ENCODE data around the gene SBF2. TPM values are rescaled to one million over a fixed set of nuclear protein-coding genes. Genes with fewer than 3 reads are reported as not detected.

SBF2 gene
- total RNA-seq, 1 donor from 2014 or later, result 4.2 TPM

- Mint-ChIP-seq H3K27me3 (ENCODE audit: low read depth) (peaks cover 41% of the 10 kb centered on the region), H3K4me3 (ENCODE audit: low read depth) (no peak overlapping the region), H3K9me3 (no peaks in the 10 kb centered on the region), H3K4me1 (ENCODE audit: low read depth) (peaks cover 32% of the 10 kb centered on the region), H3K27ac (no peak overlapping the region), H3K36me3 (ENCODE audit: low read depth) (peaks cover 3% of the 10 kb centered on the region)
- intact Hi-C loops (cut with micrococcal nuclease), result no loop called here
- no peak for DNase-seq (ENCODE audit: low spot score)
Observed at GRCh38 chr11:10310301-10310841, 16.4 kb upstream of the SBF2 start.

GRCh38 chr11:10309163-10310093 lies 15.4 kb upstream of the SBF2 start:
- Mint-ChIP-seq H3K4me3 (ENCODE audit: low read depth) (no peak overlapping the region), H3K9me3 (no peaks in the 10 kb centered on the region), H3K36me3 (ENCODE audit: low read depth) (peaks cover 3% of the 10 kb centered on the region), H3K4me1 (ENCODE audit: low read depth) (peaks cover 35% of the 10 kb centered on the region), H3K27me3 (ENCODE audit: low read depth) (peaks cover 48% of the 10 kb centered on the region), H3K27ac (no peak overlapping the region)
- no peak for DNase-seq (ENCODE audit: low spot score)
- intact Hi-C loops (cut with micrococcal nuclease), result loop anchor here (5.0 to 10.0 kb wide), 6 partner anchors 145 to 697 kb away; partner anchors contain the start of gene AMPD3

- H3K4me1 Mint-ChIP-seq (ENCODE audit: low read depth), result peaks cover 45% of the 10 kb centered on the region
- H3K9me3 Mint-ChIP-seq, result no peaks in the 10 kb centered on the region
- H3K27me3 Mint-ChIP-seq (ENCODE audit: low read depth), result peaks cover 56% of the 10 kb centered on the region
- H3K27ac Mint-ChIP-seq, result peak overlapping the region; percentile 69
- peak overlapping the region; percentile 69 for H3K4me3 Mint-ChIP-seq (ENCODE audit: low read depth)
- H3K36me3 Mint-ChIP-seq (ENCODE audit: low read depth), result peaks cover 3% of the 10 kb centered on the region
- intact Hi-C loops (cut with micrococcal nuclease), result loop anchor here (1.0 to 10.0 kb wide), 8 partner anchors 10 to 696 kb away; partner anchors contain the start of gene AMPD3
- no peak for DNase-seq (ENCODE audit: low spot score)
Observed at GRCh38 chr11:10308201-10308954, 14.4 kb upstream of the SBF2 start.

GRCh38 chr11:10307400-10308200 lies 13.6 kb upstream of the SBF2 start:
- intact Hi-C loops (cut with micrococcal nuclease), result loop anchor here (1.0 to 10.0 kb wide), 10 partner anchors 9 to 695 kb away; partner anchors contain the start of gene AMPD3
- peaks cover 3% of the 10 kb centered on the region for H3K36me3 Mint-ChIP-seq (ENCODE audit: low read depth)
- no peaks in the 10 kb centered on the region for H3K9me3 Mint-ChIP-seq
- peak overlapping the region; percentile 69 for H3K4me3 Mint-ChIP-seq (ENCODE audit: low read depth)
- H3K27me3 Mint-ChIP-seq (ENCODE audit: low read depth), result peaks cover 62% of the 10 kb centered on the region
- peak overlapping the region; percentile 69 for H3K27ac Mint-ChIP-seq
- H3K4me1 Mint-ChIP-seq (ENCODE audit: low read depth), result peaks cover 50% of the 10 kb centered on the region
- peak; percentile 70 for DNase-seq (ENCODE audit: low spot score)

- peak overlapping the region; percentile 30 for H3K27ac Mint-ChIP-seq
- DNase-seq (ENCODE audit: low spot score), result no peak
- no peaks in the 10 kb centered on the region for H3K9me3 Mint-ChIP-seq
- intact Hi-C loops (cut with micrococcal nuclease), result loop anchor here (1.0 to 10.0 kb wide), 8 partner anchors 99 to 695 kb away; partner anchors contain the start of gene AMPD3
- peaks cover 51% of the 10 kb centered on the region for H3K4me1 Mint-ChIP-seq (ENCODE audit: low read depth)
- peaks cover 3% of the 10 kb centered on the region for H3K36me3 Mint-ChIP-seq (ENCODE audit: low read depth)
- peaks cover 65% of the 10 kb centered on the region for H3K27me3 Mint-ChIP-seq (ENCODE audit: low read depth)
- H3K4me3 Mint-ChIP-seq (ENCODE audit: low read depth), result peak overlapping the region; percentile 69
Observed at GRCh38 chr11:10307022-10307399, 13.0 kb upstream of the SBF2 start.

- intact Hi-C loops (cut with micrococcal nuclease), result loop anchor here (1.0 to 10.0 kb wide), 7 partner anchors 149 to 694 kb away; partner anchors contain the start of gene AMPD3
- no peak for DNase-seq (ENCODE audit: low spot score)
- Mint-ChIP-seq H3K9me3 (no peaks in the 10 kb centered on the region), H3K36me3 (ENCODE audit: low read depth) (peaks cover 3% of the 10 kb centered on the region), H3K27ac (no peak overlapping the region), H3K27me3 (ENCODE audit: low read depth) (peaks cover 65% of the 10 kb centered on the region), H3K4me3 (ENCODE audit: low read depth) (peak overlapping the region; percentile 69), H3K4me1 (ENCODE audit: low read depth) (peaks cover 54% of the 10 kb centered on the region)
Observed at GRCh38 chr11:10305964-10306918, 12.2 kb upstream of the SBF2 start.

- no peak overlapping the region for H3K27ac Mint-ChIP-seq
- no peak for DNase-seq (ENCODE audit: low spot score)
- peaks cover 3% of the 10 kb centered on the region for H3K36me3 Mint-ChIP-seq (ENCODE audit: low read depth)
- peak overlapping the region; percentile 69 for H3K4me3 Mint-ChIP-seq (ENCODE audit: low read depth)
- no peaks in the 10 kb centered on the region for H3K9me3 Mint-ChIP-seq
- intact Hi-C loops (cut with micrococcal nuclease), result loop anchor here (1.0 to 10.0 kb wide), 7 partner anchors 149 to 693 kb away; partner anchors contain the start of gene AMPD3
- peaks cover 53% of the 10 kb centered on the region for H3K4me1 Mint-ChIP-seq (ENCODE audit: low read depth)
- H3K27me3 Mint-ChIP-seq (ENCODE audit: low read depth), result peaks cover 70% of the 10 kb centered on the region
Observed at GRCh38 chr11:10305262-10305963, 11.4 kb upstream of the SBF2 start.

- H3K4me3 Mint-ChIP-seq (ENCODE audit: low read depth), result peak within 1 kb of the TSS; percentile 89
- DNase-seq (ENCODE audit: low spot score), result no peak
- intact Hi-C loops (cut with micrococcal nuclease), result loop anchor here (1.0 to 10.0 kb wide), 7 partner anchors 150 to 692 kb away; partner anchors contain the start of gene AMPD3
- H3K9me3 Mint-ChIP-seq, result no peaks in the 10 kb centered on the region
- H3K4me1 Mint-ChIP-seq (ENCODE audit: low read depth), result peaks cover 51% of the 10 kb centered on the region
- no peak within 1 kb of the TSS for H3K27ac Mint-ChIP-seq
- H3K27me3 Mint-ChIP-seq (ENCODE audit: low read depth), result peaks cover 71% of the 10 kb centered on the region
- peaks cover 3% of the 10 kb centered on the region for H3K36me3 Mint-ChIP-seq (ENCODE audit: low read depth)
Observed at GRCh38 chr11:10304495-10305261, 10.7 kb upstream of the SBF2 start, which contains the start of gene ADM. Gene ADM, plus strand, starts transcription at chr11:10305073. Its CDS starts 628 bp downstream, at chr11:10305701.

GRCh38 chr11:10303558-10304363 lies 9.7 kb upstream of the SBF2 start:
- H3K27me3 Mint-ChIP-seq (ENCODE audit: low read depth), result peaks cover 71% of the 10 kb centered on the region
- H3K4me1 Mint-ChIP-seq (ENCODE audit: low read depth), result peaks cover 43% of the 10 kb centered on the region
- intact Hi-C loops (cut with micrococcal nuclease), result loop anchor here (1.0 to 10.0 kb wide), 4 partner anchors 8 to 441 kb away; partner anchors contain the start of gene AMPD3
- no peak for DNase-seq (ENCODE audit: low spot score)
- no peak overlapping the region for H3K27ac Mint-ChIP-seq
- H3K4me3 Mint-ChIP-seq (ENCODE audit: low read depth), result peak overlapping the region; percentile 89
- no peaks in the 10 kb centered on the region for H3K9me3 Mint-ChIP-seq
- peaks cover 3% of the 10 kb centered on the region for H3K36me3 Mint-ChIP-seq (ENCODE audit: low read depth)

Data from activated T-helper 2 cell treated with anti-CD3 and anti-CD28 coated beads, Interferon-gamma antibody, Interleukin-2, Interleukin-4, amounts not matched to agents 10 μg/mL and 5 μg/mL and 100 μg/mL, durations not matched to agents 14 hours and 24 hours and 36 hours (primary cell).